ENCODE data around the gene FIBP.

DNA sequence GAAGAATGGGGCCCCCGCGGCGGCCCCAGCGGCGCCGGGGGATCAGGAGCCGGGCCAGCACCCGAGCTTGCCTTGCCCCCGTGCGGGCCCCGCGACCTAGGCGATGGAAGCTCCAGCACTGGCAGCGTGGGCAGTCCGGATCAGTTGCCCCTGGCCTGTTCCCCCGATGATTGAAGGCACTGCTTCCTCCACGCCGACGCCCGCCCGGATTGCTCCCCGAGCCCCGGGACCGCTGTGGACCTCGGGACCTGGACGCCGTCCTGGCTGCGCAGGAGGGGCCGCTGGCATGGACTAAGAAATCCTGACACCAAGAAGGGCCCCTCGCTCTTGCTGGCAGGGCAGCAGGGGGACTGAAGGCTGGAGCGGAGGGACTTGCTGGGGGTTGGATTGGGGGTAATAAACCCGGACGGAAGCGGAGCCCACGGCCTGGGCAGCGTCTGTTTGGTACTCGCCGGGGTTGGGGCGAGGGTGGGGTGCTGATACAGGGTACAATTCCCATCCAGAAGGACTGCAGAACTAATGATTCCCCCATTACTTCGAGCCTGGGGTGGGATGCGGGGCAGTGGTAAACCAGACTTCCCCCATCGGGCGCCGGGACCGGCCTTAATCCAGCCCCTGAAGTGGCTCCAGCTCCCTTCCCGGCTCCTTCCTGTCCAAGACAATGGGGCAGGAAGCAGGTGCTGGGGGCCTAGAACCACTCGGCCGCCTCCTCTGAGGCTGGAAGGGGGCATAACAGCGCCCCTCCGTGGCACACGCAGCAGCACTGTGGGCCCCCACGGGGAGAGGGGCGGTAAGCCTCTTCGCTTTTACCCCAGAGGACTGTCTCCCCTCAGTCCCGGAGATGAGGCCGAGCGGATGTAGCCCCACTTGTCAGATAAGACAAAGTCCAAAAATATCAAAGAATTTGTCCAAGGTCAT, 3.2 kb upstream of the FIBP start:
- TF ChIP-seq ZNF274 (IDR thresholded peaks at IDR 0.05; ENCODE audit: low read depth, low read length): no peak
- TF ChIP-seq YY1 (IDR thresholded peaks at IDR 0.05; ENCODE audit: insufficient read depth, insufficient read length): no peak
- TF ChIP-seq SUZ12 (IDR thresholded peaks at IDR 0.05; ENCODE audit: extremely low read depth, insufficient read depth, insufficient read length): no peak
